Left colon (tissue), 2 donors: ENCODE measurements around the gene DPPA4. TPM values are rescaled to one million over a fixed set of nuclear protein-coding genes. Genes with fewer than 3 reads are reported as not detected.
"Not testable (repeated sequence)": the region's sequence is repeated elsewhere in the genome, so short reads cannot be mapped to it uniquely, and the experiment has no call there.

ENCODE experiments used
- ATAC-seq: fragments of 200-7000 bp; cut with Tn5 transposase; one replicate; pipeline ENCODE4 v1.9.1; 2020; ENCODE audit warnings: mild to moderate bottlenecking, moderate library complexity
- DNase-seq, 2 donors: peaks; one replicate each; pipeline ENCODE4 v3.0.0-alpha.2; 2020
- intact Hi-C, 2 donors: fragments of 100-400 bp; cut with DNase I in 1 of 2; cut with micrococcal nuclease in 1 of 2; formaldehyde crosslinking; loops; one replicate each; pipeline versions ENCODE4 v1.11.2 to v1.14.0; 2022; cut with DNase I, micrococcal nuclease
- long read RNA-seq: library from polyadenylated mRNA; unstranded; transcript quantifications from one replicate; pipeline ENCODE4 v2.0.0, GENCODE V29; 2021
- total RNA-seq, 2 donors: library from RNA; stranded (reverse); fragmentation: NEBNext Ultra II Directional; extraction: Animal tissue kit (Norgen Biotek cat#: 25700); gene quantifications; one replicate each; pipeline ENCODE4 v1.2.1, GENCODE V29; 2021
- donor health status: DM: no; HTN: no; CAD: no.
- donor health status: DM: yes; HTN: yes; CAD: no.

DPPA4 gene
- total RNA-seq: not detected
- long read RNA-seq: 0 reads

DNA sequence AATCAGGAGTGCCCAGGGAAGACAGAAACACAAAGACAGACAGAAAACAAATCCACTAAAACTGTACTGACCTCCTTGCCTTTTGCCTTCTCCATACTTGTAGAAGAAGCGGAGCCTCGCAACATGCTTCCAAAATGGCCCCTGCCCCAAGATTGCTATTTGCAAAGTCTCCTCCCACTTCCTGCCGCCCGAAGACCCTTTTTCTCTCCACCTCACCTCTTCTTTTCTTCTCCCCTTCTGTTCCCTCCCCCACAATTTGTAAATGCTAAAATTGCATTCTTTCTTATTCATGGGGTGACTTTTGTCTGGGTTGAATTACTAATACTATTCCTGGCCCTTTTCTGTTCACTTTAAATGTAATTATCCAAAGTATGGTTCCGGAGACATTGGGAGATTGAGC lies at the start of gene DPPA4:
TSS of gene DPPA4 (minus strand) at position 154 of the 400 bp plus-strand sequence. CDS start at position 125, 29 bp downstream.
- ATAC-seq: no peak

DNA sequence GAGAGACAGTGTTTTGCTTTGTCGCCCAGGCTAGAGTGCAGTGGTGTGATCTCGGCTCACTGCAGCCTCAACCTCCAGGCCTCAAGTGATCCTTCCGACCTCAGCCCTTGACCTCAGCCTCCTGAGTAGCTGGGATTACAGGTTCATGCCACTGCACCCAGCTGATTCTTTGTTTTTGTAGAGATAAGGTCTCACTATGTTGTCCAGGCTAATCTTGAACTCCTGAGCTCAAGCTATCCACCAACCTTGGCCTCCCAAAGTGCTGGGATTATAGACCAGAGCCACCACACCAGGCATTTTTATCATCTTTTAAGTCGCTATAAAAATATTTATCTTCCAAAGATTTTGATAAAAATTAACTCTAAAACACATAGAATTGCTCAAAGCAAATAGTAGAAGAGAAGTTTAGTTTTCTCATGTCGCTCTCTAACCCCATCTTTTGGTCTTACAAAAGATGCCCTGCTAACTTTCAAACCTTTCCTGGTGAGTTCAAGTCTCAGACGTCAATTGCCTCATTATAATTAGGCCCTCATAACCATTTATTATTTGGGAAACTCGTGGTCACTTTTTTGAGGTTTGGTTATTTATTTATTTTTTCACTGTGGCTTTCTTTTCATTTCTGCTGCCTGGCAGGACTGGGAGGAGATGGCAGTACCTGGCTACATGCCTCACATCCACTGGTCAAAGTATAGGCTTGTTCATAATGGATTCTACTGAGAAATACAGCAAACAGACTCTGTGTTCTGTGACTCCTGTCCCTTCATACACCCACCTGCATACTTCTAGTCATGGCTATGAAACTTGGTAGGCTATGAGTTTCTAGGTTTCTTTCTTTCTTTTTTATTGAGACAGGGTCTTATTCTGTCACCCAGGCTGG lies 48.3 kb upstream of the DPPA4 start:
- ATAC-seq (no peak), DNase-seq (no peak)
- intact Hi-C loops: no loop called here

More for the DNA sequence above, at the start of gene DPPA4:
- intact Hi-C loops: no loop called here
- no peak for DNase-seq

DNA sequence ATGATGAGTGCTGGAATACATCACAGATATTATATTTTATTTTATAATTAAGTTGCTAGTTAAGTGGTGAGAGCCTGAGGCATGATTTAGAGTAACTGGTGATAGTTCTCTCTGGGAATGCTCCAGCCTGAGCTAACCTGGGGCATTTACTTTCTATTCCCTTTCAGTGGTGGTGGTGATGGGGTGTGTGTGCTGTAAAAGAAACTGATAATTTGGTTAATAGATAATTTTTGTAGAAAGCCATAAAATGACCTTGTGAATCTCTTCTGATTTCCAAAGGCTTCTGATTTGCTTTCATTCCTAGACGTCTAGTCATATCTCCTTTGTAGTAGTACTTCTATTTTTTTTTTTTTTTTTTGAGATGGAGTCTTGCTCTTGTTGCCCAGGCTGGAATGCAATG lies 46.8 kb upstream of the DPPA4 start:
- ATAC-seq: no peak
- intact Hi-C loops: no loop called here
- DNase-seq: no peak

- no peak for ATAC-seq
- intact Hi-C loops: no loop called here
- no peak for DNase-seq
Measured at GRCh38 chr3:109382588-109382987, 45.2 kb upstream of the DPPA4 start.

- intact Hi-C loops: no loop called here
- DNase-seq (no peak), ATAC-seq (no peak)
Measured at GRCh38 chr3:109375975-109376374, 38.6 kb upstream of the DPPA4 start.

DNA sequence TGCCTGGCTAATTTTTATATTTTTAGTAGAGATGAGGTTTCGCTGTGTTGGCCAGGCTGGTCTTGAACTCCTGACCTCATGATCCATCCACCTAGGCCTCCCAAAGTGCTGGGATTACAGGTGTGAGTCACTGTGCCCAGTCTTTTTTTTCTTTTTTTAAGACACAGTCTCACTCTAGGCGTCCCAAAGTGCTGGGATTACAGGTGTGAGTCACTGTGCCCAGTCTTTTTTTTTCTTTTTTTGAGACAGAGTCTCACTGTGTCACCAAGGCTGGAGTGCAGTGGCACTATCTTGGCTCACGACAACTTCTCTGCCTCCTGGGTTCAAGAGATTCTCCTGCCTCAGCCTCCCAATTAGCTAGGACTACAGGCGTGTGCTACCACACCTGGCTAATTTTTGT lies 37.1 kb upstream of the DPPA4 start:
- ATAC-seq, intact Hi-C loops, DNase-seq: not testable (repeated sequence)

DNA sequence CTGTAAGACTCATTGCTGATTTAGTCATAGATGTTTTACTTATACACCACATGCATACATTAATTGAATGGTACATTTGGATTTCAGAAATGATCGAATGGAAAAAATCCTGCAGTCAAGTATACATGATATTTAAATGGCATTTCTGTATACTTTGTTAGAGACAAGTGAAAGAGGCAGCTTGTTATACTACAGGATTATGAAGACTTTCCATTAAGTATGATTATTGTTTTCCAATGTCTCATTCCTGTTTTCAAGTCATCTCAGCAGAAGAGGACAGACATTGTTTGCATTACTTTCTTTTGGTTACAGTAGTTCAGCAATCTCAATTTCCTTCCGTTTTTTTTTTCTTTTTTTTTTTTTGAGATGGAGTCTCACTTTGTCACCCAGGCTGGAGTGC lies 36.6 kb upstream of the DPPA4 start:
- intact Hi-C loops: no loop called here
- DNase-seq (no peak), ATAC-seq (no peak)

DNA sequence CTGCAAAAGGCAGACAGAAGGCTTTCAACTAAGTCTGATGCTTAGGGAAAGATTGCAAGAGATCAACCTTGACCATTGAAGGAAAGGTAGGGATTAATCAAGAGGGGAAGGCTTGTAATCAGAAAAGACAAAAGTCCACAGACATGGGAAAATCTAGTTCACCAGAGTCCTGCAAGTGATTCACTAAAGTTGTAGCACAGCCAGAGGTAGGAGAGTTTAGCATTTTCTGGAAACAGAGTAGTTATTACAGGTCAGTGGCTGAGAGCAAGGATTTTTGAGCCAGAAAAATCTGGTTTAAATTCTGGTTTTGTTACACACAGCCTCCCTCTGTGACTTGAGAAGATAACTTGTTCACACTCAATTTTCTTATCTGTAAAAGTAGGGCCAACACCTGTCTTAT lies 35.3 kb upstream of the DPPA4 start:
- DNase-seq: no peak
- intact Hi-C loops: no loop called here
- ATAC-seq: no peak

DNA sequence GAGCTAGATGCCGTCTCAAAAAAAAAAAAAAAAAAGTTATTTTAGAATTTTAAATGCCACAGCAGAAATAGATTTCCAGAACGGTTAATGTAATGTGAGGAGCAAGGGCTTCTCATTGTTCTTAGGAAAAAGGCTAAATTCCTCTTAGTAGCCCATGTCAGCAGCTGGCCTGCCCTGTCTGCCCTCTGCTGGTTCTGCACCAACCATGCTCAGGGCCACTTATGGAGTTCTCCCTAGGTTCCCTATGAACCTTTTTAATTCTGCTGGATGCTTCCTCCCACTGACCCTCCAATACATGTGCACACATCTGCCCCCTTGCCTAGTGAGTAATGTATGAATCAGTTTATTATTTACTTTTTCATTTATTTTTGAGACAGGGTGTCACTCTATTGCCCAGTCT lies 32.2 kb upstream of the DPPA4 start:
- no peak for ATAC-seq
- intact Hi-C loops: no loop called here
- no peak for DNase-seq

GRCh38 chr3:109364088-109364487 lies 26.7 kb upstream of the DPPA4 start:
- DNase-seq (no peak), ATAC-seq (no peak)
- intact Hi-C loops: no loop called here

- intact Hi-C loops: no loop called here
- DNase-seq (no peak), ATAC-seq (no peak)
Measured at GRCh38 chr3:109363634-109364033, 26.3 kb upstream of the DPPA4 start.

DNA sequence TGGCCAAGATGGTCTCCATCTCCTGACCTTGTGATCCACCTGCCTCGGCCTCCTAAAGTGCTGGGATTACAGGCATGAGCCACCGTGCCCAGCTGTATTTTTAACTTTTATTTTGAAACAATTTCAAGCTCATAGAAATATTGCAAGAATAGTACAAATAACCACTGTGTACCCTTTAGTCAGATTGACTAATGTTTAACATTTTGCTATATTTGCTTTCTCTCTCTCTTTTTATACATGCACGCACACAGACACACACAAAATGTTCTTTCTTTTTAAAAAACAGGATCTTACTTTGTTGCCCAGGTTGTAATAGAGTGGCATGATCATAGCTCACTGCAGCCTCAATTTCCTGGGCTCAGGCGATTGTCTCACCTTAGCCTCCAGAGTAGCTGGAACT lies 25.5 kb upstream of the DPPA4 start:
- intact Hi-C loops: no loop called here
- no peak for ATAC-seq
- no peak for DNase-seq

DNA sequence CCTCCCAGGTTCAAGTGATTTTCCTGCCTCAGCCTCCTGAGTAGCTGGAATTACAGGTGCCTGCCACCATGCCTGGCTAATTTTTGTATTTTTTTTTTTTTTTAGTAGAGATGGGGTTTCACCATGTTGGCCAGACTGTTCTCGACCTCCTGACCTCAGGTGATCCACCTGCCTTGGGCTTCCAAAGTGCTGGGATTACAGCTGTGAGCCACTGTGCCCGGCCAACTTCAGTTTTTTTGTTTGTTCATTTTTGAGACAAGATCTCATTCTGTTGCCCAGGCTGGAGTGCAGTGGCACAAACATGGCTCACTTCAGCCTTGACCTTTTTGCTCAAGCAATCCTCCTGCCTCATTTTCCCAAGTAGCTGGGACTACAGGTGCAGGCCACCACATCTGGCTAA lies 21.5 kb upstream of the DPPA4 start:
- ATAC-seq, intact Hi-C loops: not testable (repeated sequence)

DNA sequence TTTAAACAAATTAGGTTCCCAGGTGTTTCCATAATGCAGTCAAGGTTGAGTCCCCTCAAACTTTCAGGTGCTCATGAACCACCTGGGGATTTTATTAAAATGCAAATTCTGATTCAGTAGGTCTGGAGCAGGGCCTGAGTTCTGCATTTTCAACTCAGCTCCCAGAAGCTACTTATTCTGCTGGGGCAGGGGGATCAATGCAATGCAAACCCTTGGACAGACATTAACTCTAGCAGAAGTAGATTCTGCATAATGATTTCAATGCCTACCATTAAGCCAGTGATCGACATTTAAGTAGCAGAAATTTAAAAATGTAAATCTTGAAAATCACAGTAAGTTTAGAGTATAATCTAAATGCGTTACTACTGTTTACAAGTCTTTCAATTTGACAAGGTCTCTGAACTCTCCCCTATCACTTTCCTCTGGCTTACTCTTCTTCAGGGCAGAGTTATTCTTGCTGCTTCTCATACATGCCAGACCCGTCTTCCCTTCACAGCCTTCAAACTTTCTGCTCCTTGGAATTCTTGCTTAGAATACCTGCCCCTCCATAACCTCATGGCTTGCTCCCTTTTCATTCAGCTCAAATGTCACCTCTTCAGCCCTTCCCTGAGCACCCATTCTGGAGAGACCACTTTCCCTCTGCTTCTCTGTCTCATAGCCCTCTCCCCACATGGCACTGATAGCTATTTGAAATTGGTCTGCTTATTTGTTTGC lies 19.3 kb upstream of the DPPA4 start:
- ATAC-seq: no peak
- no peak for DNase-seq
- intact Hi-C loops: no loop called here

More for the DNA sequence above, 21.5 kb upstream of the DPPA4 start:
- DNase-seq: not testable (repeated sequence)

DNA sequence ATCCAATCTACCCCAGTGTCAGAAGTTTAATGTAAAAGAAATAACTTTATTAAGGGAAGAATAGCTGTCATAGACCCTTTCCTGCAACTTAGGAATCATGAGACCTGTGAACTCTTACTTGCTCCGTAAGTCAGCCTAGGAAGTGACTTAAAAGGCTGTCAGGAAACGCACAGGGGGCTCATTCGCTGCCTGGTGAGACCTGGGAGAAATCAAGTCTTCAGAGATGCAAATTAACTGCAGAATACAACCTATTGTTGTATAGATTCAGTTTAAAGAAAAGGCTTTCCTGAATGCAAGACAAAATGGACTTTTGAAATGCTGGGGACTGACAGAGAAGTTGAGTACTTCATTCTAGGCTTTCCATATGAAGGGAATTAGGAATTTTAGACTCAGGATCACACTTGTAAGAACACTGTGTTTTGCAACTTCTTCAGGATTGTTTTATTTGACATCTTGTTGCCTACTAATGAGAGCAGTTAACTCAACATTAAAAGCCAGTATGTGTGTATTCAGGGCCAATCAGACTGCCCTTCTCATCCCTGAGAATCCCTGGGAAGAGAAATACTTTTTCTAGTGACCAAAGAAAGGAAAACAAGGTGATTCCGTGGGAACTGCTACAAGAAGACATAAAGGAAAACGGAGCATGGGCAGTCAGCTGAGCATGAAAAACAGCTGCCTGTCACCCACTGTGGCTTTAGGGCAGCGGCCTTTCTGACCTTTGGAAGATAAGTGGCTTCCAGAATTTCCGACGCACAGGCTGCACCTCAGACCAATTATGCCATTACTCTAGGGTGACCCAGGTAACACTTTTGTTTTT lies 18.5 kb upstream of the DPPA4 start:
- ATAC-seq (no peak), DNase-seq (no peak)
- intact Hi-C loops: no loop called here

DNA sequence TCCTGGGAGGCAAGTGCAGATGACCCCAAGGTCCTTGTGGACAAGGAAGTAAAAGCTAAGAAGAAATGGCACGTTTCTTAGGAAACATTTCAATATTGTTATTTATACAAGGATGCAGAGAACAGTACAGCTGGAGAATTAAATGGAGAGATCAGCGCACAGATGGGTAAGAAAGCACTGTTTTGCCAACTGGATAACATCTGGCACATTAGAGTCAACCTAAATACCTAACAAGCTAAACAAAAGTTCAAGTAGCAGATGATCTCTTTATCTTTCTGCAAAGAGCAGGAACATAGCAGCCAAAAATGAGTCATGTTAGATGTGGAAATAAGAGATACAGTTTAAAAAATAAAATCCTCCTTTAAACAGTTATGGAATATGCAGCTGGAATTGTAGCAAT lies 15.7 kb upstream of the DPPA4 start:
- no peak for DNase-seq
- no peak for ATAC-seq
- intact Hi-C loops: no loop called here

DNA sequence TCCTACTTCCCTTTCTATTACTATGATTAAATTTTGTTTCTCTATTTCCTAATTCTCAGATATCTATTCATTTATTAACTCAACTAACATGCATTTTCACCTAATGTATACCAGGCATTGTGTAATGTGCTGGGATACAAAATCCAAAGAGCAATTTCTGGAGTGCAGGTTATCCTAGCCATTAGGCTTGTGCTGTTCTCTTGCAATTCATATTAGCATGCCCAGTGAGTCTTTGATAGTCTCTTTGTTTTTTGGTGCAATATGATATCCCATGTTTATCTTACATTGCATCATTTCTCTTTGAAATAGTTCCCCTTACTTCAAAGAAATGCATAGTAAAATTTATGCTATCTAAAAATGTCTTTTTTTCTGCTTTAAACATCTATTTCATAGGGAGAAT lies 13.9 kb upstream of the DPPA4 start:
- intact Hi-C loops: no loop called here
- ATAC-seq (no peak), DNase-seq (no peak)

DNA sequence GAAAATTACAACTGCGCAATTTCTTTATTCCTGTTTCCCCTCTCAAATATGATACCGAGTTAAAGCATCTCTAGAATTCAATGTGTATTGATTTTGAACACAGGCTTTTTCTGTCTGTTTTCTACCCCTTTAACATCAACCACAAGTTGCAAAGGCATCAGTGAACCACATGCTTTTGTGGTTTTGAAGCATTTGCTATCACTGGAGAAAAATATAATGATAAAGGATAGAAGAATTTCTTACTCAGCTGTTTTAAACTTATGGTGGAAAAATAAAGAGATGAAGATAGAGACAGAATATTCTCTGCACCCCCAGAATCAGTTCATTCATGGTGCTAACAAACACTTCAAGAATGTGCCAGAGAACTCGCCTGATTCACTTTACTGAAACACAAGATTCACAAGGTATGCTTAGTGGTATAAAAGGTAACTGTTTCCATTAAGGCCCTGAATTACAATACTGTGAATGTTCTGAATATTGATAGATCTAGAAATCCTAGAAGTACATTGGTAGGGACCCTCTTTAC lies 9.5 kb upstream of the DPPA4 start:
- ATAC-seq (no peak), DNase-seq (no peak)
- intact Hi-C loops: no loop called here

GRCh38 chr3:109346099-109346498 lies 8.8 kb upstream of the DPPA4 start:
- ATAC-seq: no peak
- intact Hi-C loops: no loop called here

More at GRCh38 chr3:109346099-109346498, 8.8 kb upstream of the DPPA4 start:
- no peak for DNase-seq
